ENCODE data around the gene STXBP3. TPM values are rescaled to one million over a fixed set of nuclear protein-coding genes. Genes with fewer than 3 reads are reported as not detected.
"Not testable (repeated sequence)": the region's sequence is repeated elsewhere in the genome, so short reads cannot be mapped to it uniquely, and the experiment has no call there.

The STXBP3 gene, protein sequence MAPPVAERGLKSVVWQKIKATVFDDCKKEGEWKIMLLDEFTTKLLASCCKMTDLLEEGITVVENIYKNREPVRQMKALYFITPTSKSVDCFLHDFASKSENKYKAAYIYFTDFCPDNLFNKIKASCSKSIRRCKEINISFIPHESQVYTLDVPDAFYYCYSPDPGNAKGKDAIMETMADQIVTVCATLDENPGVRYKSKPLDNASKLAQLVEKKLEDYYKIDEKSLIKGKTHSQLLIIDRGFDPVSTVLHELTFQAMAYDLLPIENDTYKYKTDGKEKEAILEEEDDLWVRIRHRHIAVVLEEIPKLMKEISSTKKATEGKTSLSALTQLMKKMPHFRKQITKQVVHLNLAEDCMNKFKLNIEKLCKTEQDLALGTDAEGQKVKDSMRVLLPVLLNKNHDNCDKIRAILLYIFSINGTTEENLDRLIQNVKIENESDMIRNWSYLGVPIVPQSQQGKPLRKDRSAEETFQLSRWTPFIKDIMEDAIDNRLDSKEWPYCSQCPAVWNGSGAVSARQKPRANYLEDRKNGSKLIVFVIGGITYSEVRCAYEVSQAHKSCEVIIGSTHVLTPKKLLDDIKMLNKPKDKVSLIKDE
- total RNA-seq (10 to 100 TPM; 56.4 to 61.8 TPM), total RNA-seq (71.3 to 93.4 reads per million in 2 donors)

DNA sequence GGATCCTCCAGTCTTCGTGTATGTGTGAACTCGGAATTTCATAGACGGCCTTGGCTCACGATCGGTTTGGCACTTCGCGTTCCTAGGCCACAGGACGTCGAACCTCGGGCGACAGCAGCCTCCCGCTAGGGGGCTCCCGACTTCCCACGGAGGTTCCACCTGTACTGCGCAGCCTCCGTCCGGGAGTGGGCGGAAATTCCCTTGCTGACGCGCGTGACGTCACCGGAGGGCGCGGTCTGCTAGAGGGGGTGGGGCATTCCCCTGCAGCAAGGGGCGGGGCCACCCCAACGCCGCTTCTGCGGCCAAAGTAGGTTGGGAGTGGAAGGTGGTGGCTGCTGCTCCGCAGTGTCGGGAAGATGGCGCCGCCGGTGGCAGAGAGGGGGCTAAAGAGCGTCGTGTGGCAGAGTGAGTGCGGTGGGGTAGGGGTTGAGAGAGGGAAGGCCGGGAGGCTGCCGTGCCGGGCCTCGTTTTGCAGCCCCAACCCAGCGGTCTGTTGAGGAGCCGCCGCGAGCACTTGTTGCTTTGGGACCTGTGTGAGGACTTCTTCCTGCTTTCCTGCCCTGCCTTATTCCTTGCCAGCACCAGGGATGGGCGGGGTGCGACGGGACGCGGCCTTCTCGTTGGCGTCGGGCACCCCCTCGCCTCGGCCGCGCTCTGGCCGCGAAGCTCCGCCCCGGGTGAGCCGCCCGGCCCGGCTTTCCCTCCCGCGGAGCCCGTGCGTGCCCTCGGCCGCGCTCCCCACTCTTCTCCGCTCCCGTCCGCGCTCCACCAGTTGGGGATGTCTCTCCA, at the start of gene STXBP3:
STXBP3 (plus strand) TSS at position 293 of the 789 bp plus-strand sequence; CDS start at position 357, 64 bp downstream.
- ATAC-seq (peak; percentile 97), DNase-seq (peak; percentile 99 to 100 (median 100))
- peak within 1 kb of the TSS; percentile 100 for H3K4me3 Mint-ChIP-seq
- H3K4me1 Mint-ChIP-seq: peaks cover 33% of the 10 kb centered on the region
- H3K27ac Mint-ChIP-seq: peak within 1 kb of the TSS; percentile 98
- H3K36me3 Mint-ChIP-seq (ENCODE audit: low read depth): peaks cover 16% of the 10 kb centered on the region
- H3K9me3 ChIP-seq (ENCODE audit: control insufficient read depth, low read length, poor library complexity, severe bottlenecking): no peaks in the 10 kb centered on the region
- peaks cover 13% of the 10 kb centered on the region for H3K27me3 Mint-ChIP-seq

DNA sequence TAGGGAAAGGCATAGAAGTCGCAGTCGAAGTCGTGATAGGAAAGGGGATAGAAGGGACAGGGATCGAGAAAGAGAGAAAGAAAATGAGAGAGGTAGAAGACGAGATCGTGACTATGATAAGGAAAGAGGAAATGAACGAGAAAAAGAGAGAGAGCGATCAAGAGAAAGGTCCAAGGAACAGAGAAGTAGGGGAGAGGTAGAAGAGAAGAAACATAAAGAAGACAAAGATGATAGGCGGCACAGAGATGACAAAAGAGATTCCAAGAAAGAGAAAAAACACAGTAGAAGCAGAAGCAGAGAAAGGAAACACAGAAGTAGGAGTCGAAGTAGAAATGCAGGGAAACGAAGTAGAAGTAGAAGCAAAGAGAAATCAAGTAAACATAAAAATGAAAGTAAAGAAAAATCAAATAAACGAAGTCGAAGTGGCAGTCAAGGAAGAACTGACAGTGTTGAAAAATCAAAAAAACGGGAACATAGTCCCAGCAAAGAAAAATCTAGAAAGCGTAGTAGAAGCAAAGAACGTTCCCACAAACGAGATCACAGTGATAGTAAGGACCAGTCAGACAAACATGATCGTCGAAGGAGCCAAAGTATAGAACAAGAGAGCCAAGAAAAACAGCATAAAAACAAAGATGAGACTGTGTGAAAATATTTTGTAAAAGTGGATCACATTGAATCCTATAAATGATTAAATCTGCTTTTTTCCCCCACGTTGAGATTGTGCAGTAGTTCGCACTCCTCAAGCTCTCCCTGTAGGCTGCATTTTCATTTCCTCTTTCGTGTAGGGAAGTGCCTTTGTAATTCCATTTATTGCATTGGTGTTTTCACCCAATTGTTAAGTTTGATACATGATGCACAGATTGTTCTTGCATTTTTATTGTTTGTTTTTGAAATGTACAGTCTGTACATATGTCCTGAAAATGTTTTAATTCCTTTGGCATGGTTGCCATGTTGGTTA, 46.8 kb upstream of the STXBP3 start:
- DNase-seq (no peak), ATAC-seq (no peak)
- H3K9me3 ChIP-seq (ENCODE audit: control insufficient read depth, low read length, poor library complexity, severe bottlenecking): no peaks in the 10 kb centered on the region
- H3K27ac Mint-ChIP-seq: peak overlapping the region; percentile 92
- H3K4me3 Mint-ChIP-seq: peak overlapping the region; percentile 89
- peaks cover 18% of the 10 kb centered on the region for H3K36me3 Mint-ChIP-seq (ENCODE audit: low read depth)
- no peaks in the 10 kb centered on the region for H3K27me3 Mint-ChIP-seq
- H3K4me1 Mint-ChIP-seq: peaks cover 43% of the 10 kb centered on the region

DNA sequence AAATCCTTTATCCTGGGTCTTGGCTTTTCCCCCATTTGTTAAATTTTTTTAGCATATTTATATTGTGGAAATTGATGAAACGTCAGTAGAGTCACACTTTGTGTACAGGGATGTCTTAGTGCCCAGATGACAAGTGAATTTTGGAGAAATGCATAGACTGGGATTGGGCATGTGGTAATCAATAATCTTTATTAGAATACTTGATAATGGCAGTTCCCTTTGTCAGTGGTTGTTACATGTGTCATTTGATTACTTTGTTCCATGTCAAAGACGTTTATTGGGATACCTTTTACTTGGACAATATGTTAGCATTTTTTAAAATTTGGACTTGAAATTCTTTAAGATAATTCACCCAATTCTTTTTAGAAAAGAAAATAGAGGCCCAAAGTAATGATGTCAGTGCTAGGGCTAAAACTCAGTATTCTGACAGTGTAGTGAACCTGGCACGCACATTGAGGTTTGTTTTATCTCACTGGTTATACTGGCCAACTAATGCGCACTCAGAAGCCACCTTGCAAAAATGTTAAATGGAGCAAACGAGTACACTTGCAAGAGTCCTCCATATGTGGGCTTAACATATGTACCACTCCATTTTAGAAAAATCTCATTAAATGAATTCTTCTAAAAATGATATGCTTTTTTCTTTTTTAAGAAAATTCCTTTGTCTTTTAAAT, 45.2 kb upstream of the STXBP3 start:
- no peaks in the 10 kb centered on the region for H3K9me3 ChIP-seq (ENCODE audit: control insufficient read depth, low read length, poor library complexity, severe bottlenecking)
- Mint-ChIP-seq H3K27ac (peak overlapping the region; percentile 94), H3K27me3 (no peaks in the 10 kb centered on the region), H3K4me1 (peaks cover 45% of the 10 kb centered on the region), H3K4me3 (no peak overlapping the region), H3K36me3 (ENCODE audit: low read depth) (peaks cover 16% of the 10 kb centered on the region)
- no peak for ATAC-seq
- DNase-seq: no peak

DNA sequence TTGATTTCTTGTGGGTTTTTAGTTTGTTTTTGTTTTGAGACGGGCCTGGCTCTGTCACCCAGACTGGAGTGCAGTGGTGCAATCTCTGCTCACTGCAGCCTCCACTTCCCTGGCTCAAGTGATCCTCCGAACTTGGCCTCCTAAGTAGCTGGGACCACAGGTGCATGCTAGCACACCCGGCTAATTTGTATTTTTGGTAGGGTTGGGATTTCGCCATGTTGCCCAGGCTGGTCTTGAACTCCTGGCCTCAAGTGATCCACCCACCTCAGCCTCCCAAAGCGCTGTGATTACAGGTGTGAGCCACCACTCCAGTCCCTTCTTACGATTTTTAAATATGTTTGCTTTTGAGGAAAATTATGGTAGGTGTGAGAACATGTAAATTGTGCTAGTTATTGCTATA, 44.4 kb upstream of the STXBP3 start:
- peaks cover 16% of the 10 kb centered on the region for H3K36me3 Mint-ChIP-seq (ENCODE audit: low read depth)
- peak overlapping the region; percentile 19 for H3K4me3 Mint-ChIP-seq
- peaks cover 45% of the 10 kb centered on the region for H3K4me1 Mint-ChIP-seq
- peak overlapping the region; percentile 94 for H3K27ac Mint-ChIP-seq
- H3K9me3 ChIP-seq (ENCODE audit: control insufficient read depth, low read length, poor library complexity, severe bottlenecking); H3K27me3 Mint-ChIP-seq; DNase-seq; ATAC-seq: not testable (repeated sequence)

DNA sequence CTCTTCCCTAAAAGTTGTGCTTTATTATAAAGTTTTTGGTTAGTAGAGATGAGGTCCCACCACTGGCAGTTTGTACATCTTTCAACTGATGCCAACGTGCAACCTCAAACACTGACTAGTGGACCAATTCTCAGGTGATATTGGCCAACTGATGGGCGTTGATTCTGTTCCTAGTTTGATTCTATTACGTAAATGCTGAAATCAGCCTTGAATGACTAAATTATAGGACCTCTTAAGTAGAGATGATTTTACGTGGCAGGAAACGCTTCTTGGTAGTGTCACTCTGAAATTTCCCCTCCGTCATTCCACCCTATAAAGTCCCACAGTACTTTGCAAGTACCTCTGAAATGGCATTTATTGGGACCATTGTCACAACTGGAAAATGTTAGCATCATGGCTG, 42.5 kb upstream of the STXBP3 start:
- no peaks in the 10 kb centered on the region for H3K27me3 Mint-ChIP-seq
- peaks cover 13% of the 10 kb centered on the region for H3K36me3 Mint-ChIP-seq (ENCODE audit: low read depth)
- DNase-seq (no peak), ATAC-seq (peak; percentile 73)
- peak overlapping the region; percentile 94 for H3K27ac Mint-ChIP-seq
- H3K4me3 Mint-ChIP-seq: peak overlapping the region; percentile 73
- H3K9me3 ChIP-seq (ENCODE audit: control insufficient read depth, low read length, poor library complexity, severe bottlenecking): no peaks in the 10 kb centered on the region
- peaks cover 40% of the 10 kb centered on the region for H3K4me1 Mint-ChIP-seq

DNA sequence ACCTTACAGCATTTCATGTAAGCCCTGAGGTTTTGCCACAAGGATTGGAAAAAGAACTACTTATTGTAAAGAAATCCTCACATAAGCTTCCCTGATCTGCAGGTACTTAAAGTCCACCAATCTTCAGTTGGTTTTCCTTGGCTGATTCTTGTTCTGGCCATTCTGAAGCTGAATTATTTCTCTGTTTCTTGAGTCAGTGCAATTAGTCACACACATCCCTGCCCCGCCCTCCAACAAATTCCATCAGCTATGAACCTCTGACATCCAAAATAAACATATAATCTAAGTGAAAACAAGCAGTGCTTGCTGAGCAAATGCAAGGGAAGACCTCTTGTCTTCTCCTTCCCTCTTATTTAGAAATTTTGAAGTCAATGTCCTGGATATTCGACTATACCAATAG, 42.0 kb upstream of the STXBP3 start:
- Mint-ChIP-seq H3K36me3 (ENCODE audit: low read depth) (peaks cover 8% of the 10 kb centered on the region), H3K4me3 (no peak overlapping the region), H3K27ac (peak overlapping the region; percentile 94), H3K27me3 (no peaks in the 10 kb centered on the region), H3K4me1 (peaks cover 38% of the 10 kb centered on the region)
- no peak for DNase-seq
- ATAC-seq: no peak
- H3K9me3 ChIP-seq (ENCODE audit: control insufficient read depth, low read length, poor library complexity, severe bottlenecking): no peaks in the 10 kb centered on the region

DNA sequence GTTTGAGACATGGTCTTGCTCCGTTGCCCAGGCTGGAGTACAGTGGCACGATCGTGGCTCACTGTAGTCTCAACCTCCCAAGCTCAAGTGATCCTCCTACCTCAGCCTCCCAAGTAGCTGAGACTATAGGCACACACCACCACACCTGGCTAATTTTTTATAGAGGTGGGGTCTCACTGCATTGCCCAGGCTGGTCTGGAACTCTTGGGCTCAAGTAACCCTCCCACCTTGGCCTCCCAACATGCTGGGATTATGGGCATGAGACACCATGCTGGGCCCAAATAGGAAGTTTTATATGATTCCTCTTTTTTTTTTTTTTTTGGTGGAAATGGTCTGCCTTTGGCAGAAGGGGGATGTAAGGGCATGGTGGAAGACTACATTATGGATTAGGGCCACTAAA, 39.8 kb upstream of the STXBP3 start:
- no peak overlapping the region for H3K4me3 Mint-ChIP-seq
- H3K27me3 Mint-ChIP-seq: no peaks in the 10 kb centered on the region
- H3K9me3 ChIP-seq (ENCODE audit: control insufficient read depth, low read length, poor library complexity, severe bottlenecking): no peaks in the 10 kb centered on the region
- H3K36me3 Mint-ChIP-seq (ENCODE audit: low read depth): no peaks in the 10 kb centered on the region
- H3K27ac Mint-ChIP-seq: peak overlapping the region; percentile 94
- no peak for DNase-seq
- H3K4me1 Mint-ChIP-seq: peaks cover 33% of the 10 kb centered on the region
- ATAC-seq: no peak

DNA sequence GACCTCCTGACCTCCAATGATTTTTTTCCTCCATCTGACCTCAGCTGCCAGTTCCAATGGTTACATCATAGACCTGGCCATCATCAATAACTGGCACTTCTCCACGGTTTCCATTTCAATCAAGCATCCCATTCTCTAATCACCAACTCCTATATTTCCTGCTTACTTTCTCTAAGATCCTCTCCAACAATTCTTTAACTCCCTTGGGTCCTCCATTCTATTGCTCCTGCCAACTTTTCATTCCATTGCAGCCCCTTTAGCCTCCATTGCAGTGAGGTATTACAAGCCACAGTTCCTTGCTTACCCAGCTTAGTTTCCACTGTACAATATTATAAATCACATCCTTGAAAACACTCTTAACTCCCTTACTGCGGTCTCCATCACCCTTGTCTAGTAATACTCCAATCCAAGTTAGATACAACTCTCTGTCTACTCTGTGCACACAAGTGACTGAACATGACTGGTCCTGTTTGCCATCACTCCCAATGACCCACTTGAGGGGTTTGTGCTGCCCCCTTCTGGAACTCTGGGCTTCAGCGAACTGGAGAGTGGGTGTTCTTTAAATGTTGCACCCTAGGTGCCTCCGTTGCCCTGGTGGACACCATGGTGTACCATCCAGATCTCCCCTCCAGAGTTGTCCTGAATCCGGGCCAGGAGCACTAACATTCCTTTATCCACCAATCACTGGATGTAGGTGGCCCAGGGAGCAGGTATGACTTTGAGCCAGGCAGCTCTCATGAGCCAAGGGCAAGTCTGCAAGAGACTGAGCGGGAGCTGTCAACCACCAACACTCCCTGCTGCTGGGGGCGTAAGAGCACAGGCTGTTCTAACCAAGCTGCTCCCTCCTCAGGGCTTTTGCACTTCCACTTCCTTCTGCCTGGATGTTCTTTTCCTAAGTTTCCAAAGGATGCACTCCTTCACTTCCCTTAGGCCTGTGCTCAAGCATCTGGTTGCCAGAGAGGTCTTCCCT, 37.5 kb upstream of the STXBP3 start:
- Mint-ChIP-seq H3K27ac (peak overlapping the region; percentile 51), H3K27me3 (no peaks in the 10 kb centered on the region), H3K4me1 (peaks cover 21% of the 10 kb centered on the region), H3K36me3 (ENCODE audit: low read depth) (no peaks in the 10 kb centered on the region), H3K4me3 (peak overlapping the region; percentile 39)
- H3K9me3 ChIP-seq (ENCODE audit: control insufficient read depth, low read length, poor library complexity, severe bottlenecking): no peaks in the 10 kb centered on the region
- ATAC-seq (peak; percentile 82), DNase-seq (peak; percentile 33 to 56 (median 41))

DNA sequence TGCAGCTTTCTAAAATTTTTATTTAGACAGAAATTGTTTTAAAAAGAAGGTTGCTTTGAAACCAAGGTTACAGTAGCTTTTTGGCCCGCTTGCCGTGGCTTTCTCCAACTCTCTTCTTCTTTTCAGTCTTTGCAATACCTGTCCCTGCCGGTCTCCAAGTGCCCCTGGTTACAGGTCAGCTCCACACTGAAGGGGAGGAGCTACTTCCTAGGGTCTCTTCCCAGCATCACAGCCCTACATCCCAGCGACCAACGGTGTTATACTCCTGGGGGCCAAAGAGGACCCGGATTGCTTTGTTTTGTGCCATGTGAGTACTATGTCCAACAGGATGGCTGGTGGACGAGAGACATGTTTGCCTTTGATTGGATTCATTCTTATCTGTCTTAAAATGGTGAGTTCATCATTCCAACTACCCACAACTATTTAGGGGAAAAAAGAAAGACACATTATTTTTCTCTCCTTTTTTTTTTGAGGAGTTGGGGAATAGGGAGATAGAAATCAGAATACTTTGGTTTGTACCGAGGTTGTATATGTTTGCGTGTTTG, 33.8 kb upstream of the STXBP3 start, which contains the start of gene FNDC7:
FNDC7 (plus strand) TSS at position 303 of the 545 bp plus-strand sequence; CDS start at position 329, 26 bp downstream.
- ATAC-seq (no peak), DNase-seq (no peak)
- Mint-ChIP-seq H3K27me3 (peaks cover 20% of the 10 kb centered on the region), H3K27ac (peak within 1 kb of the TSS; percentile 24), H3K4me3 (no peak within 1 kb of the TSS), H3K36me3 (ENCODE audit: low read depth) (no peaks in the 10 kb centered on the region), H3K4me1 (peaks cover 12% of the 10 kb centered on the region)
- no peaks in the 10 kb centered on the region for H3K9me3 ChIP-seq (ENCODE audit: control insufficient read depth, low read length, poor library complexity, severe bottlenecking)

DNA sequence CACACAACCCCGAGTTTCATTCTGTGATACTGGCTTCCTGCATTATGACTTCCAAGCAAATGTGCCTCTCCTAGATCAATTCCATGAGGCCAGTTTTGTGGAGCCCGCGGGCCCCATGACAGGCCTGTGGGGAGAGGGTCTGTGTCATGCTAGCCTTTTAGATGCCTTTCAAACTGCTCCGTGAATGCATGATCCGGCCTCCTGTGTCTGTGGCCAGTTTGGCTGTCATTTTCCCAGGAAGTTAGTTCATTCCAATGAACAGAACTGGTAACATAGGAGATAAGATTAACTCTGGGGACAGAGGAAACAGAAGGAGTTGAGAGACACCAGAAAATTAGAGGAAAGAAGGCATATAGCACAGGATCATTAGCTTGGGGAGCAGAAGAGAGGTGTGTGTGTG, 30.5 kb upstream of the STXBP3 start:
- H3K4me1 Mint-ChIP-seq: no peaks in the 10 kb centered on the region
- H3K4me3 Mint-ChIP-seq: no peak overlapping the region
- H3K27me3 Mint-ChIP-seq: peaks cover 27% of the 10 kb centered on the region
- ATAC-seq (no peak), DNase-seq (no peak)
- no peak overlapping the region for H3K27ac Mint-ChIP-seq
- H3K36me3 Mint-ChIP-seq (ENCODE audit: low read depth): no peaks in the 10 kb centered on the region
- no peaks in the 10 kb centered on the region for H3K9me3 ChIP-seq (ENCODE audit: control insufficient read depth, low read length, poor library complexity, severe bottlenecking)

Measured in T-helper 17 cell (primary cell).